ENCODE results near the gene SNX2.

SNX2 gene

DNA sequence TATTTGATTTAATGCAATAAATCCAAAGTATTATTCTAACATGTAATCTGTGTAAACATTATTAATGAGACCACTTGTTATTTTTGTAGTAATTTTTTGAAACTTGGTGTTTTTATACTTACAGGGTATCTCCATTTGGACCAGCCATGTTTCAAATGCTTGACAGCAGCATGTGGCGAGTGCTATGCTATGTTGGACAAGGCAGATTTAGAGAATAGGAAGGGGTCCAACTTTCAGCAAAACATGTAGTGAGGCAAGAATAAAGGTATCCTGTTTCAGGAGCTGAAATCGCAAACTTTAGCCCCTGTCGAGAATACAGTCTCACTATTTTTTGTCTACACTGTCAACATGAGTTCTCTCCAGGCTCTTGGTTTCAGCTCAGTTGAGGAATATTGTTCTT is 104.2 kb downstream of the SNX2 start:
- no peak overlapping the region for H3K4me3 ChIP-seq (IDR thresholded peaks at IDR 0.05; ENCODE audit: insufficient read depth, low read depth, low read length)
- H2AFZ ChIP-seq (ENCODE audit: low read depth): no peak overlapping the region
- H3K36me3 ChIP-seq (ENCODE audit: insufficient read depth): no peaks in the 10 kb centered on the region
- no peak overlapping the region for H3K27ac ChIP-seq
- H3K4me1 ChIP-seq (ENCODE audit: low read depth, poor library complexity, severe bottlenecking): peaks cover 30% of the 10 kb centered on the region
- no peaks in the 10 kb centered on the region for H4K20me1 ChIP-seq (ENCODE audit: insufficient read depth)
- H3K9ac ChIP-seq: no peak overlapping the region
- no peak overlapping the region for H3K4me2 ChIP-seq
- TF ChIP-seq, protein P1, sequence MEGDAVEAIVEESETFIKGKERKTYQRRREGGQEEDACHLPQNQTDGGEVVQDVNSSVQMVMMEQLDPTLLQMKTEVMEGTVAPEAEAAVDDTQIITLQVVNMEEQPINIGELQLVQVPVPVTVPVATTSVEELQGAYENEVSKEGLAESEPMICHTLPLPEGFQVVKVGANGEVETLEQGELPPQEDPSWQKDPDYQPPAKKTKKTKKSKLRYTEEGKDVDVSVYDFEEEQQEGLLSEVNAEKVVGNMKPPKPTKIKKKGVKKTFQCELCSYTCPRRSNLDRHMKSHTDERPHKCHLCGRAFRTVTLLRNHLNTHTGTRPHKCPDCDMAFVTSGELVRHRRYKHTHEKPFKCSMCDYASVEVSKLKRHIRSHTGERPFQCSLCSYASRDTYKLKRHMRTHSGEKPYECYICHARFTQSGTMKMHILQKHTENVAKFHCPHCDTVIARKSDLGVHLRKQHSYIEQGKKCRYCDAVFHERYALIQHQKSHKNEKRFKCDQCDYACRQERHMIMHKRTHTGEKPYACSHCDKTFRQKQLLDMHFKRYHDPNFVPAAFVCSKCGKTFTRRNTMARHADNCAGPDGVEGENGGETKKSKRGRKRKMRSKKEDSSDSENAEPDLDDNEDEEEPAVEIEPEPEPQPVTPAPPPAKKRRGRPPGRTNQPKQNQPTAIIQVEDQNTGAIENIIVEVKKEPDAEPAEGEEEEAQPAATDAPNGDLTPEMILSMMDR (conservative IDR thresholded peaks at IDR 0.05; ENCODE audit: low read depth, low read length): no peak
- no peaks in the 10 kb centered on the region for H3K79me2 ChIP-seq (ENCODE audit: insufficient read depth, low read depth)
- H3K27me3 ChIP-seq (ENCODE audit: insufficient read depth, low read depth): no peaks in the 10 kb centered on the region
